Effector CD8-positive, alpha-beta T cell (primary cell): ENCODE results near the gene OR52E1.

ENCODE experiments used
- DNase-seq: peaks from one replicate; lab custom pipeline; 2025; lab: John Stamatoyannopoulos, UW

The OR52E1 gene

DNA sequence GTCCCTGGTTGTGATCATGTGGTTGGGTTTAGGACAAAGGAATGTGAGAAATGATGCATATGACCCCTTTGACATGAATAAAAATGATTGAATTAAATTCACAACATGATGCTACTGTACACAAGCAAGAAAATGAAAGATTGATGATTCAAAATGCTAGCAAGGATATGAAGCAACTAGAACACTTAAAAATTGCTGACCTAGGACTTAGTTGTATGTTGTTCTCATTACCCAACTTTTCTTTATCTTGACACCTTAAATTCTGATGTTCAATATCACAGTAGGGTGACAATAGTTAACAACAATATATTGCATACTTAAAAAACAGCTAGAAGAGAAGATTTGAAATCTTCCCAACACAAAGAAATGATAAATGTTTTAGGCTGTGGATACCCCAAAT, 48.2 kb downstream of the OR52E1 start:
- DNase-seq, result no peak

DNA sequence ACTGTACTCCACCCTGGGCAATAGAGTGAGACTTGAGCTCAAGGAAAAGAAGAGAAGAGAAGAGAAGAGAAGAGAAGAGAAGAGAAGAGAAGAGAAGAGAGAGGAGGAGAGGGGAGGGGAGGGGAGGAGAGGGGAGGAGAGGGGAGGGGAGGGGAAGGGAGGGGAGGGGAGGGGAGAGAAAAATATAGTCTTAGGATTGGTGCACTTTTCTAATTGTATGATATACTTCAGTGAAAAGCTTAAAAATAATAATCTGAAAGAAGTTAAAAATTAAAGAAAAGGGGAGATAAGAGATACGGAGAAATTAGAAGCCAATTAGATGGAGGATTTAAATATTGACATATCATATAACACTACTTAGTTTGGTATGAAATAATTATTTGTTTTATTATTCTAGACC, 49.5 kb downstream of the OR52E1 start:
- DNase-seq, result no peak
